H1 (cell line): ENCODE results near the gene TYK2. TPM values are rescaled to one million over a fixed set of nuclear protein-coding genes. Genes with fewer than 3 reads are reported as not detected.
A peak's percentile ranks its signal among the peaks of the same experiment; 100 is the strongest.

Experiments used
- CTCF ChIA-PET: fragments of 300-600 bp; sonication (Branson Sonifier 250); formaldehyde crosslinking; loops from one replicate; lab custom pipeline; 2021; ENCODE audit not compliant: partially characterized antibody; lab: Charles Lee
- POLR2A ChIA-PET: fragments of 300-600 bp; sonication (Branson Sonifier 250); formaldehyde crosslinking; loops from one replicate; lab custom pipeline; 2021; ENCODE audit warnings: inconsistent platforms; ENCODE audit not compliant: partially characterized antibody; lab: Charles Lee
- DNase-seq, 2 experiments: peaks; one replicate each; pipeline versions ENCODE4 v3.0.0 to v3.0.0-alpha.2; 2010 to 2022; ENCODE audit warnings: low spot score in 2 of 2, low read depth in 1 of 2, mixed read lengths in 1 of 2
- FAIRE-seq: peaks from 2 replicates; lab custom pipeline; 2011; peaks lifted over from hg19 to GRCh38; lab: Jason Lieb, UNC
- H2AFZ ChIP-seq: 2 replicates; pipeline ENCODE4 v1.8.1; 2012; ENCODE audit warnings: low read length, inconsistent platforms
- H2AK5ac ChIP-seq: 2 replicates; pipeline ENCODE4 v1.6.1; 2013; ENCODE audit warnings: low read depth, low read length
- H2BK120ac ChIP-seq: replicated peaks from 2 replicates; pipeline ENCODE3; 2013; ENCODE audit warnings: low read depth, low read length, inconsistent platforms
- H2BK12ac ChIP-seq: 2 replicates; pipeline ENCODE4 v1.6.1; 2013; ENCODE audit warnings: low read depth, low read length
- H2BK15ac ChIP-seq: 2 replicates; pipeline ENCODE4 v1.6.1; 2013; ENCODE audit warnings: low read length
- H2BK20ac ChIP-seq: 2 replicates; pipeline ENCODE4 v1.6.1; 2013; ENCODE audit warnings: low read length
- H2BK5ac ChIP-seq: 2 replicates; pipeline ENCODE4 v1.6.1; 2013; ENCODE audit warnings: low read depth, low read length
- H3K14ac ChIP-seq: 2 replicates; pipeline ENCODE4 v1.6.1; 2013; ENCODE audit warnings: inconsistent platforms; ENCODE audit not compliant: insufficient read length
- H3K18ac ChIP-seq: 2 replicates; pipeline ENCODE4 v1.6.1; 2013; ENCODE audit warnings: low read length; ENCODE audit errors: extremely low read depth
- H3K23ac ChIP-seq: 2 replicates; pipeline ENCODE4 v1.6.1; 2013; ENCODE audit warnings: inconsistent platforms; ENCODE audit not compliant: insufficient read length
- H3K23me2 ChIP-seq: 2 replicates; pipeline ENCODE4 v1.6.1; 2013; ENCODE audit warnings: low read depth, low read length
- H3K27ac ChIP-seq: 2 replicates; pipeline ENCODE4 v1.6.1; 2011; ENCODE audit warnings: low read depth, low read length, inconsistent platforms
- H3K27me3 ChIP-seq, 4 experiments: replicated peaks in 1 of 4; 1 replicate in 1 of 4; 2 replicates in 3 of 4; pipeline versions ENCODE4 v1.6.1 to v1.8.1; 2011 to 2013; ENCODE audit warnings: low read length in 3 of 4, mild to moderate bottlenecking in 3 of 4, inconsistent platforms in 2 of 4, mixed read lengths in 2 of 4, moderate library complexity in 1 of 4; ENCODE audit not compliant: control insufficient read depth in 3 of 4, insufficient read depth in 3 of 4; ENCODE audit errors: extremely low read depth in 1 of 4
- H3K36me3 ChIP-seq, 4 experiments: 2 replicates each; pipeline versions ENCODE4 v1.6.1 to v1.8.1; 2011 to 2013; ENCODE audit warnings: mild to moderate bottlenecking in 4 of 4, low read length in 3 of 4, moderate library complexity in 2 of 4, control low read depth in 1 of 4, inconsistent platforms in 1 of 4; ENCODE audit not compliant: insufficient read depth in 4 of 4, control insufficient read depth in 2 of 4
- H3K4ac ChIP-seq: replicated peaks from 2 replicates; pipeline ENCODE3; 2013; ENCODE audit warnings: low read length, low read depth, mixed read lengths, inconsistent platforms; ENCODE audit not compliant: insufficient read length
- H3K4me1 ChIP-seq, 4 experiments: replicated peaks in 1 of 4; 1 replicate in 1 of 4; 2 replicates in 3 of 4; pipeline versions ENCODE4 v1.6.1 to v1.8.1; 2011 to 2013; ENCODE audit warnings: low read length in 3 of 4, inconsistent platforms in 2 of 4, mixed read lengths in 1 of 4; ENCODE audit not compliant: insufficient read depth in 4 of 4, control insufficient read depth in 3 of 4
- H3K4me2 ChIP-seq, 2 experiments: 2 replicates each; pipeline versions ENCODE4 v1.6.1 to v1.8.1; 2011 to 2013; ENCODE audit warnings: low read depth in 2 of 2, low read length in 2 of 2, control low read depth in 1 of 2, inconsistent platforms in 1 of 2, mild to moderate bottlenecking in 1 of 2; ENCODE audit not compliant: insufficient read depth in 1 of 2
- H3K4me3 ChIP-seq, 4 experiments: fragments of 200-600, 300-600 bp in 1 of 4; sonication (generic), shearing (Covaris generic), sonication (Bioruptor Twin) in 1 of 4; 2 replicates each; pipeline versions ENCODE4 v1.5.1 to v1.8.1; 2011 to 2016; ENCODE audit warnings: low read length in 4 of 4, low read depth in 3 of 4, control low read depth in 2 of 4, inconsistent platforms in 2 of 4, mild to moderate bottlenecking in 2 of 4, mixed read lengths in 1 of 4, moderate library complexity in 1 of 4; ENCODE audit not compliant: insufficient read depth in 2 of 4; ENCODE audit errors: extremely low read depth in 1 of 4
- H3K56ac ChIP-seq: replicated peaks from 2 replicates; pipeline ENCODE3; 2013; ENCODE audit warnings: low read depth, mild to moderate bottlenecking, mixed read lengths, low read length, inconsistent platforms; ENCODE audit not compliant: insufficient read length
- H3K79me1 ChIP-seq: 2 replicates; pipeline ENCODE4 v1.6.1; 2013; ENCODE audit warnings: low read depth, low read length, control low read depth
- H3K79me2 ChIP-seq, 2 experiments: 2 replicates each; pipeline versions ENCODE4 v1.6.1 to v1.8.1; 2012 to 2013; ENCODE audit warnings: low read length in 2 of 2, mild to moderate bottlenecking in 2 of 2, inconsistent platforms in 1 of 2; ENCODE audit not compliant: insufficient read depth in 2 of 2, control insufficient read depth in 1 of 2
- H3K9ac ChIP-seq, 4 experiments: replicated peaks in 1 of 4; 1 replicate in 1 of 4; 2 replicates in 3 of 4; pipeline versions ENCODE4 v1.6.1 to v1.8.1; 2011 to 2013; ENCODE audit warnings: low read depth in 3 of 4, low read length in 3 of 4, control low read depth in 2 of 4, mild to moderate bottlenecking in 2 of 4, moderate library complexity in 2 of 4, inconsistent platforms in 1 of 4; ENCODE audit errors: extremely low read depth in 1 of 4
- H3K9me3 ChIP-seq, 2 experiments: 2 replicates each; pipeline versions ENCODE4 v1.6.1 to v1.8.1; 2012 to 2013; ENCODE audit warnings: mild to moderate bottlenecking in 2 of 2, moderate library complexity in 2 of 2, control low read depth in 1 of 2, inconsistent platforms in 1 of 2, low read depth in 1 of 2, low read length in 1 of 2, mixed read lengths in 1 of 2; ENCODE audit not compliant: insufficient read depth in 2 of 2
- H4K20me1 ChIP-seq, 2 experiments: replicated peaks in 1 of 2; 2 replicates each; pipeline versions ENCODE3 to v1.8.1; 2011 to 2013; ENCODE audit warnings: inconsistent platforms in 2 of 2, low read length in 2 of 2, mild to moderate bottlenecking in 1 of 2; ENCODE audit not compliant: insufficient read depth in 2 of 2, control insufficient read depth in 1 of 2
- H4K5ac ChIP-seq: 2 replicates; pipeline ENCODE4 v1.6.1; 2013; ENCODE audit warnings: low read length, low read depth, mixed read lengths, inconsistent platforms; ENCODE audit not compliant: insufficient read length
- H4K8ac ChIP-seq: 2 replicates; pipeline ENCODE4 v1.8.0; 2013; ENCODE audit warnings: mild to moderate bottlenecking, moderate library complexity, low read length, inconsistent platforms; ENCODE audit not compliant: insufficient read depth; ENCODE audit errors: extremely low read depth
- H4K91ac ChIP-seq: replicated peaks from 2 replicates; pipeline ENCODE3; 2013; ENCODE audit warnings: low read length, mixed read lengths, inconsistent platforms; ENCODE audit not compliant: insufficient read length
- BCL11A ChIP-seq, 2 experiments: IDR thresholded peaks; one replicate each; pipeline ENCODE4 v1.6.1; 2011; ENCODE audit warnings: low read depth in 2 of 2, low read length in 2 of 2, mild to moderate bottlenecking in 2 of 2
- GABPA ChIP-seq: IDR thresholded peaks from 2 replicates; pipeline ENCODE4 v1.6.1; 2011; ENCODE audit warnings: mild to moderate bottlenecking, low read length, moderate library complexity, borderline replicate concordance; ENCODE audit not compliant: insufficient read depth
- KDM1A ChIP-seq: fragments of 200-600, 300-600 bp; sonication (generic); IDR thresholded peaks from 2 replicates; pipeline ENCODE4 v1.7.1; 2016; ENCODE audit warnings: mild to moderate bottlenecking, low read length, borderline replicate concordance
- NANOG ChIP-seq: IDR thresholded peaks from 2 replicates; pipeline ENCODE4 v1.6.1; 2011; ENCODE audit warnings: low read length, low read depth, mild to moderate bottlenecking, inconsistent platforms; ENCODE audit not compliant: insufficient read depth, poor library complexity, severe bottlenecking
- POLR2AphosphoS5 ChIP-seq: IDR thresholded peaks from 2 replicates; pipeline ENCODE4 v1.6.1; 2011; ENCODE audit warnings: low read depth, low read length
- SAP30 ChIP-seq: fragments of 300-600 bp; sonication (generic); IDR thresholded peaks from 2 replicates; pipeline ENCODE4 v1.7.1; 2012; ENCODE audit warnings: low read length, moderate library complexity, mild to moderate bottlenecking, inconsistent platforms; ENCODE audit not compliant: insufficient read depth, insufficient replicate concordance
- ZNF274 ChIP-seq: IDR thresholded peaks from 2 replicates; pipeline ENCODE4 v1.7.0; 2012; ENCODE audit warnings: low read length, borderline replicate concordance; ENCODE audit errors: extremely low read depth
- WGBS, 2 experiments: shearing (Covaris generic) in 1 of 2; methylation state at CpG; one replicate each; pipeline versions ENCODE4 v1.1.6 to v1.1.7; 2013 to 2015; ENCODE audit warnings: low lambda C conversion rate in 2 of 2, mixed read lengths in 2 of 2, inconsistent platforms in 1 of 2, low coverage in 1 of 2, missing lambda C conversion rate in 1 of 2; ENCODE audit not compliant: insufficient replicate concordance in 2 of 2, insufficient coverage in 1 of 2, insufficient read length in 1 of 2; ENCODE audit errors: extremely low coverage in 1 of 2, missing lambda C conversion rate in 1 of 2; 5-methylcytosine and 5-hydroxymethylcytosine counted together
- polyA plus RNA-seq, 7 experiments: library from polyadenylated mRNA; depleted of rRNA in 3 of 7; stranded (reverse) in 5 of 7; unstranded in 2 of 7; fragments of >200 nt in 5 of 7; fragments of 200-250 nt in 2 of 7; gene quantifications; 1 replicate in 5 of 7; 2 replicates in 1 of 7; 4 replicates in 1 of 7; pipeline versions ENCODE4 v1.2.1 to v1.2.3, GENCODE V29; 2011 to 2013; ENCODE audit warnings: missing spikeins in 2 of 7, mixed read lengths in 2 of 7
- total RNA-seq: library from RNA; stranded (reverse); fragmentation: NEBNext Ultra II Directional; extraction: Animal tissue kit (Norgen Biotek cat#: 25700); gene quantifications from 2 replicates; pipeline ENCODE4 v1.2.1, GENCODE V29; 2021
- TF ChIP-seq, protein P1 (sequence below), 3 experiments: IDR thresholded peaks; 1 replicate in 2 of 3; 2 replicates in 1 of 3; pipeline versions ENCODE4 v1.5.1 to v1.6.1; 2011; ENCODE audit warnings: low read length in 3 of 3, mild to moderate bottlenecking in 3 of 3, inconsistent platforms in 2 of 3, low read depth in 1 of 3, moderate library complexity in 1 of 3; ENCODE audit not compliant: insufficient read depth in 1 of 3; ENCODE audit errors: control extremely low read depth in 1 of 3

The TYK2 gene
- total and polyA plus RNA-seq, 2 of the 8 experiments (the other 6 are each of a cell fraction or from before 2014, with no cell fraction given), result 32.1 to 40.8 TPM

DNA sequence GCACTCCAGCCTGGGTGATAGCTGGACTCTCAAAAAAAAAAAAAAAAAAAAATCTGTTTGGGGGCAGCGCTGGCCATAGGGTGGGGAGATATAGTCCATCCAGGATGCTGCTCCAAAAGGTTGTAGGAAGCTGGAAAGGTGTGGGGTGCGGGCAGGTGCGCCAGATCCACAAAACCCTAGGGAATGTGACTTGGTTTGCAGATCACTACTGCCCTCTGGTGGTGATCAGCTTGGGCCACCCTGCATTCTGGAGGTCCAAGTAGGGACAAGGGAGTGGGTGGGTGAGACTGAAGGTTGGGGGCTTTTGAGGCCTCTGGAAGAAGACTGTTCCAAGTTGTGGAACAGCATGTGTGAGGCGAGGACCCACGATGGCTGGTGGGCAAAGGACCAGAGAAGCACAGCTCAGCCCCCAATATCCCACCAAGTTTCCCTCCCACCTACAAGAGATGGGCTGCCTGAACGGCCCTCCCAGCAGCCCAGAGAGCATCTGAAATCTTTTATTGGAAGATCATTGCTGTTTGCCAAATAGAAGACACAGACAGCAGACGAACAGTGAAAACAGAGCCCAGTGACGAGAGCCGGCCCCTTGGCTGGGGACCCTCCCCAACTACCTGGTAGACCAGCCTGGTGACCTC, 10.4 kb upstream of the TYK2 start:
- FAIRE-seq (peak; percentile 71), DNase-seq (peak in 1 of 2 experiments; percentile 88)
- Histone ChIP-seq H3K79me1 (no peaks in the 10 kb centered on the region), H3K79me2 (no peaks in the 10 kb centered on the region), H3K4me1 (peaks cover 0 to 3% (median 0%) of the 10 kb centered on the region in 4 experiments; a peak in 1 of 7 replicates), H3K4me3 (no peak overlapping the region), H3K23me2 (no peaks in the 10 kb centered on the region), H3K27ac (no peak overlapping the region), H4K5ac (no peak overlapping the region), H3K56ac (no peak overlapping the region), H3K27me3 (no peaks in the 10 kb centered on the region), H3K18ac (no peak overlapping the region), H2BK12ac (no peak overlapping the region), H3K4me2 (no peak overlapping the region), H2BK120ac (no peak overlapping the region), H3K9me3 (no peaks in the 10 kb centered on the region), H2AFZ (no peak overlapping the region), H2AK5ac (no peak overlapping the region), H3K14ac (no peak overlapping the region), H2BK15ac (no peak overlapping the region), H4K8ac (no peak overlapping the region), H2BK5ac (no peak overlapping the region), H3K23ac (no peak overlapping the region), H3K36me3 (peaks cover 0 to 38% (median 20%) of the 10 kb centered on the region in 4 experiments; a peak in 7 of 8 replicates), H2BK20ac (no peak overlapping the region), H3K4ac (no peak overlapping the region), H4K91ac (no peak overlapping the region), H3K9ac (no peak overlapping the region), H4K20me1 (peaks cover 4 to 6% of the 10 kb centered on the region in 2 experiments)
- CTCF ChIA-PET, result interaction anchor here (0.6 to 6.0 kb wide), 35 partner anchors 9 to 1132 kb away, joined by 3 to 63 read pairs (median 5); partner anchors contain the start of genes FDX2, ICAM1, ICAM5 and TYK2
- 63% methylated on average over 9 of the region's 9 CpGs; no CpG with 5 or more reads in 1 of the 2 experiments for WGBS, 2 experiments
- POLR2A ChIA-PET, result interaction anchor here (0.7 to 1.4 kb wide), 9 partner anchors 9 to 257 kb away, joined by 3 to 12 read pairs (median 4); partner anchors contain the start of genes DNMT1 and ICAM1
- no peak for TF ChIP-seq BCL11A (IDR thresholded peaks at IDR 0.05; ENCODE audit: low read depth in 2 of 2, low read length in 2 of 2)
- no peak; the same call in 1 of the 2 replicates for TF ChIP-seq GABPA
- no peak for TF ChIP-seq ZNF274
- no peak for TF ChIP-seq SAP30
- no peak for TF ChIP-seq NANOG
- TF ChIP-seq, protein P1, sequence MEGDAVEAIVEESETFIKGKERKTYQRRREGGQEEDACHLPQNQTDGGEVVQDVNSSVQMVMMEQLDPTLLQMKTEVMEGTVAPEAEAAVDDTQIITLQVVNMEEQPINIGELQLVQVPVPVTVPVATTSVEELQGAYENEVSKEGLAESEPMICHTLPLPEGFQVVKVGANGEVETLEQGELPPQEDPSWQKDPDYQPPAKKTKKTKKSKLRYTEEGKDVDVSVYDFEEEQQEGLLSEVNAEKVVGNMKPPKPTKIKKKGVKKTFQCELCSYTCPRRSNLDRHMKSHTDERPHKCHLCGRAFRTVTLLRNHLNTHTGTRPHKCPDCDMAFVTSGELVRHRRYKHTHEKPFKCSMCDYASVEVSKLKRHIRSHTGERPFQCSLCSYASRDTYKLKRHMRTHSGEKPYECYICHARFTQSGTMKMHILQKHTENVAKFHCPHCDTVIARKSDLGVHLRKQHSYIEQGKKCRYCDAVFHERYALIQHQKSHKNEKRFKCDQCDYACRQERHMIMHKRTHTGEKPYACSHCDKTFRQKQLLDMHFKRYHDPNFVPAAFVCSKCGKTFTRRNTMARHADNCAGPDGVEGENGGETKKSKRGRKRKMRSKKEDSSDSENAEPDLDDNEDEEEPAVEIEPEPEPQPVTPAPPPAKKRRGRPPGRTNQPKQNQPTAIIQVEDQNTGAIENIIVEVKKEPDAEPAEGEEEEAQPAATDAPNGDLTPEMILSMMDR (IDR thresholded peaks at IDR 0.05; ENCODE audit: control extremely low read depth in 1 of 3, insufficient read depth in 1 of 3, low read depth in 1 of 3, low read length in 3 of 3), result peak; percentile 82 to 97 (median 96)
- peak; percentile 41; the same call in 1 of the 2 replicates for TF ChIP-seq POLR2AphosphoS5
- no peak for TF ChIP-seq KDM1A
